Hematopoietic multipotent progenitor cell treated with erythropoietin and hydrocortisone succinate and interleukin-3 and kit ligand, for 15 days (in vitro differentiated cells): ENCODE data around the gene SCG5.

Experiments
- DNase-seq: peaks from one replicate; pipeline ENCODE4 v3.0.0-alpha.2; 2015; ENCODE audit warnings: low spot score

SCG5 gene

GRCh38 chr15:32691689-32692038, 50.2 kb downstream of the SCG5 start:
- DNase-seq: no peak

- DNase-seq: no peak
These were observed 50.8 kb downstream of the SCG5 start for GRCh38 chr15:32692286-32692685.

- DNase-seq: no peak
These were observed 52.9 kb downstream of the SCG5 start for GRCh38 chr15:32694222-32694983.

DNA sequence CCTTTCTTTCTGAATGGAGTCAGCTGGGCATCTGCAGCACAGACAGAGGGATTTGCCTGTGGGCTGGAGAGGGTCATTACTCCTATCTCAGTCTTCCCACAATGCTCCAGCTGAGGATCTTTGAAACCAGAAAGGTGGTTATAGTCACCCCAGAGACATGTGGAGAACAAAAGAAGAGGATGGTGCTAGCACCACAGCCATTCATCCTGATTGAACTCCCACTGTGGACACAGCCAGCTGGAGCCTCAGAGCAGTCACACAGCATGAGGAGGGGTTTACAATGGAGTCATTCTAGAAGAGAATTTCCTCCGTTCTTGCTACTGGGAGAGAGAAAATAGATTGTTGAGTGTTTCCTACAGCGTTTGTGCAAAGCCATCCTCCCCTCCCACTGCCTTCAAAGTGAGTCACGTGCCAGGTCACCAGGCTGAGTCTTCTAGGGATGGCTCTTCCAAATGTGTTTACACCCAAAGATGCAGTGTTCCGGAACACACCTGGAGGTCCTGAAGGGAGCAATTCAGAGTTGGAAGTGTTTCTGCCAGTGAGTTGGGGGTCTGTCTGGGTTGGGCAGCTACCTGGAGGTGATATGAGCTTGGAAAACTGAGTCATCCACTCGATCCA, 57.4 kb downstream of the SCG5 start:
- DNase-seq: no peak

DNA sequence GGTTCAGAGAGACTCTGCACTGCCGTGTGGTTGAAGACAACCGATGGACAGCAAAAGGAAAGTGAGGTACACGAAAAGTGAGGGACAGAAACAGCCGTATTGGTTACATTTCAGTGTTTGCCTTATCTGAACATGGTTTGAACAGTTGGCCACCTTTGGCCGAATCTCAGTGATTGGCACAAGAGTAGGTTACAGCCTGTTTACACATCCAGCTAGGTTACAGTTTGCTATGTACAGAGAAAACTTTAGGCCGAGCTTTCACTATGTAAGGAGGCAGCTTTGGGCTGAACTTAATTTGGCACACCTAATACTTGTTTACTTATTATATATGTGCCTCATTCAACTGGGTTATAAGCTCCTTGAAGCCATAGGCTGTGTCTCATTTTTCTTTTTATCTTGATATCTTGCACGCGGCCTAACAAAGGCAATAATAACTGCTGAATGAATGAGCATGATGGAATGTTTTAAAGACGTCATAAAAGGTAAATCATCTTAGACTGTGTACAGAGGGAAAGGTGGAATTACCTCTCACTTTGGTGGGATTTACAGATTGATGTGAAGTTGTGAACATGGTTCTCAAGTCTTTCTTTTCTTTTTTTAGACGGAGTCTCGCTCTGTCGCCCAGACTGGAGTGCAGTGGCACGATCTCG, 59.1 kb downstream of the SCG5 start:
- DNase-seq: no peak

DNA sequence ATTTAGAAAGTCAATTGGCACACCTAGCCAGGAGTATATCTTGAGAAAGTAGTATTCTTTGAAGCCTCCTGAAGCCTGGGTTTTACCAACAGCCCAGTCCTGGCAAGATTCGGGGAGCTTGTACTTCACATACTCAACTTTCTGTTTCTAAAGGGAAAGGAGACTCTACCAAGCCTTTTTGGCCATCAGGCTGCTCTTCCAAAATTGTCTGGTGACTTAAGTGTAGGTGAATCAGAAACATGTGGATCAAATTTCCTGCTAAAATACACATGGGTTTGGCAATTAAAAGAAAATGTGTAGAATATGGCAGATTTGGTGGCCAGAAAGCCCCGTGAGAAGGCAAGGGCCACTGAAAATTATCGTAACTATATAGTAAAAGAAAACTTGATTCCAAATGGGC, 60.4 kb downstream of the SCG5 start:
- DNase-seq: no peak

GRCh38 chr15:32704395-32704981, 63.0 kb downstream of the SCG5 start:
- no peak for DNase-seq

DNA sequence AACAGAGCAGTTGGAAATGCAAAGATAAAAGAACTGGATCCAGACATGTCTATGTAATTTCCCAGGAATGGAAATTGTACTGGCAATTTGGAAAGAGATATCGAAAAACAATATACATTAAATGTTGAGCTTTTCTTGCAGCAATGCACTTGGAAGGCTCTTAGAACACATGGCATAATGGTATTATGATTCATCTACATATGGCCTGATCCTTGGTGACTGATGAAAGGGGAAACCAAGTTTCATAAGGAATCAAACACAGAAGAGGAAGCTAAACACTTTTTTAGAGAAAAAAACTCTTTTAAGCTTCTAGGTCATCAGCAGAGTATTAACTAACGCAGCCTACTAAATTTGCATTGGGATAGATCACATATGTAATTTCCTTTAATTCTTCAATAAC, 63.9 kb downstream of the SCG5 start:
- no peak for DNase-seq

DNA sequence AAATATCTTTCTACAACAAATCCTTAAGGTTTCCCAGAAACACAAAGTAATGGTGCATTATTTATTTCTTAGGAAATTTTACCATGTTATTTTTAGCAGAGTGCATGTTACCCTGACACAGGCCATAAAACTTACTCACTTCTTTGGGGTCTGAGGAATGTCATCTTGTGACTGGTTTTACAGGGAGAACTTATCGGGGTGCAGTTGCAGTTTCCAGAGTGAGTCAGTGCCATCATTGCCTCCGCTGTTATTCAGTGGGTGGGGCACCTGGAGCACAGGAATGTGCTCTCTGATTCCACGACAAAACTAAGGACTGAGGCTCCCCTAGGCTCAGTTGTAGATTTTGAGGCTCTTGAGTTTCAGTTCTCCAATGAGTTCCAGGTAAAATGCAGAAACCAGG, 65.2 kb downstream of the SCG5 start:
- no peak for DNase-seq

DNA sequence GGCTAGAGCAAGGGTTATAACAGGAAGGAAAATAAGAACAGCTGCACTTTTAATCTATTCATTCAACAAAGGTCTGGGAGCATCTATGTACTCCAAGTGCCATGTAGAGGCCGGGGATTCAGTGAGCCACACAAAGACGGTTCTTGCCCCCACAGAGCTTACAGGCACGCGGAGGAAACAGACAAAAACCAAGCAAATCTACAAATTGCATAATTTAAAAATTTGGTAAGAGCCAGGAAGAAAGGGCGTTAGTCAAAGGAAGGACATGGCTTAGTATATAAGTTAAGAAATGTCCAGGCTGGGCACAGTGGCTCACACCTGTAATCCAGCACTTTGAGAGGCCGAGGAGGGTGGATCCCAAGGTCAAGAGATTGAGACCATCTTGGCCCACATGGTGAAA, 65.9 kb downstream of the SCG5 start:
- DNase-seq: no peak

- DNase-seq: no peak
These were observed 68.0 kb downstream of the SCG5 start for GRCh38 chr15:32709295-32710033.

GRCh38 chr15:32715276-32715675, 73.8 kb downstream of the SCG5 start:
- DNase-seq: no peak

GRCh38 chr15:32716216-32716914, 74.9 kb downstream of the SCG5 start:
- DNase-seq: no peak

GRCh38 chr15:32716915-32717425, 75.5 kb downstream of the SCG5 start:
- DNase-seq: no peak

DNA sequence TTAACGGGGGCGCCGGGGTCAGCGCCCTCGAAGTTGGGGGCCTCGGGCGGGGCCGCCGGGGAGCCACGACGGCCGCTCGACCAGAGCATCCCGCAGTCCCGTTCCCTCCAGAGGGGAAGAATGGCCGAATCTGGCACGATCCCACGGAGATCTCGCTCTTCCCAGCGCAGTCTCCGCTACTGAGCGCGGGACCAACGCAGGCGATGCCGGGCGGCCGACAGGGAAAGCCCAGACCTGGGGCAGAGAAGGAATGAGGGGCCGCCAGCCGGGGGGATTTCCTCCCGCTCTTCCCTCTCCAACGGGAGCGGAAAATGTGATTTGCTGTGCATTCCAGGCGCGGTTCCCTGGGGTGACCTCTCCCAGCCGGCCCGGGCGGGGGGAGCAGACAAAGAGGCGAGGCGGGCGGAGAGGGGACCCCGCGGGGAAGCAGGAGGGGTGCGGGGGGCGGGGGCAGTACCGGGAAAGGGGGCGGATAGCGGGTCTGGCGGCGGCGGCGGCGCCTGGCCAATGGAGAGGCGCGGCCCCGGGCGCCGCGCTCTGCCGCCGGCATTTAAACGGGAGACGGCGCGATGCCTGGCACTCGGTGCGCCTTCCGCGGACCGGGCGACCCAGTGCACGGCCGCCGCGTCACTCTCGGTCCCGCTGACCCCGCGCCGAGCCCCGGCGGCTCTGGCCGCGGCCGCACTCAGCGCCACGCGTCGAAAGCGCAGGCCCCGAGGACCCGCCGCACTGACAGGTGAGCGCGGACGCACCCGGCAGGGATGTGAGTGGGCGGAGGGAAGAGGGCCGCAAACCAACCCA, 76.1 kb downstream of the SCG5 start, which contains the start of gene GREM1:
TSS of gene GREM1 (plus strand) at position 579 of the 801 bp plus-strand sequence. CDS start 12,687 bp downstream, outside the sequence.
- DNase-seq: no peak

DNA sequence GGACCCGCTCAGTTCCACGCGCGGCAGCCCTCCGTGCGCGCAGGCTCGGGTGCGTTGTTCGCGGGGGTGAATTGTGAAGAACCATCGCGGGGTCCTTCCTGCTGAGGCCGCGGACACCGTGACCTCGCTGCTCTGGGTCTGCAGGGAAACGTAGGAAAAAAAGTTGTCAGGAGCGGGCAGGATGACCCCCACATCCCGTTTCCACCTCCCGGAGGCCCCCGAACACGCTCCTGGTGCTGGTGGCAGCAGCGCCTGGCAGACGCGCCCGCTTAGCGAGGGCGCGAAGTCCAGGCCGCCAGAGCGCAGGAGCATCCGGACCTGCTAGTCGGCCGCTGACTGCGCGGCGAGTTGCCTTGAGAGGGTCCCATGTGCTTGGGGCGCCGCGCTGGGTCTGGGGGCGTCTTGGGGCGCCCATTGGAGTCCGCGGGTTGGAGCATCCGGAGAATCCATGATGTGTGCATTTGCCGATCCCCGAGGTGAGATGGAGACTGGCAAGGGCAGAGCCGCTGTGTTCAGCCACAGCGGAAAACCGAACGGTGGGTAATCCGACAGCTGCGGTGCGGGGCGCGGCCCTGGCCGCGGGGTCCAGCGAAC, 76.8 kb downstream of the SCG5 start:
- no peak for DNase-seq

GRCh38 chr15:32718821-32719716, 77.6 kb downstream of the SCG5 start:
- DNase-seq: no peak

DNA sequence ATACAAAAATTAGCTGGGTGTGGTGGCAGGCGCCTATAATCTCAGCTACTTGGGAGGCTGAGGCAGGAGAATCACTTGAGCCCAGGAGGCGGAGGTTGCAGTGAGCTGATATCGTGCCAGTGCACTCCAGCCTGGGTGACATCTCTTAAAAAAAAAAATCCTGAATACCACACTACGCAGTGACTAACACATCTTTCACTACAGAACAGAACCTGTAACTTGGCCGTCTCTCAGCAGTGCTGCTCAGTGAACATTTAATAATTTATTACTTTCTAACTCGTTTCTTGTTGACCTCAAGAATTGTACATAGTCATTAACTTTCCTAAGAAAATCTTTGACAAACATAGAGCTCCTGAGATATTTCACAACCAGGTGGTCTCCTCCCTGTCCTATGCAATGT, 80.1 kb downstream of the SCG5 start:
- DNase-seq: no peak

DNA sequence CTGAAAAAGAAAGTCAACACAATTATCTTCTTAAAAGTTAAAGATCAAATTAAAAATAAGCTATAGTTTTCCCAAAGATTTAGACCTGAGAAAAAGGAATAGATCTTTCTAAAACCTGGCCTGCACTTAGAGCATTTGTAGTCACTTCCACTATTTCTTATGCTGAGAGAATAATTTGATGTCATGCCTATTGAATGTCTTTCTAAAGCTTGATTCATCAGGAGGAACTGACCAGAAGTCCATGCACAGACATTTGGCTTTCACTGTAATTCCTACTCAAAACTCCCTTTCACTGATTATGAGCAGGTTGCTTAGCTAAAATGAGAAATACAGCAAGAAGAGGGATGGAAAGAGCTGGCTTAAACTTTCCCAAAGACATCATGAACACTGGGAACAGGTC, 80.6 kb downstream of the SCG5 start:
- no peak for DNase-seq
